DND-41 (cell line): Measurements from ENCODE around the gene RARB.

ENCODE experiments used
- ATAC-seq: fragments of 200-7000 bp; cut with Tn5 transposase; 3 replicates; pipeline ENCODE4 v1.9.1; 2021; ENCODE audit warnings: low read depth; ENCODE audit not compliant: insufficient read depth
- DNase-seq: peaks from one replicate; pipeline ENCODE4 v3.0.0-alpha.2; 2020
- H2AFZ ChIP-seq: 2 replicates; pipeline ENCODE4 v1.6.0; 2012; ENCODE audit warnings: low read depth, low read length
- H3K27ac ChIP-seq: 2 replicates; pipeline ENCODE4 v1.5.1; 2012; ENCODE audit warnings: low read length, inconsistent platforms
- H3K27me3 ChIP-seq: fragments of 200-600 bp; sonication (generic); 2 replicates; pipeline ENCODE4 v1.6.0; 2012; ENCODE audit warnings: low read length, mild to moderate bottlenecking, inconsistent platforms; ENCODE audit not compliant: insufficient read depth, poor library complexity
- H3K36me3 ChIP-seq: 2 replicates; pipeline ENCODE4 v1.5.1; 2012; ENCODE audit warnings: low read length, inconsistent platforms; ENCODE audit not compliant: insufficient read depth
- H3K4me1 ChIP-seq: 2 replicates; pipeline ENCODE4 v1.5.1; 2012; ENCODE audit warnings: mild to moderate bottlenecking, low read length; ENCODE audit not compliant: insufficient read depth
- H3K4me2 ChIP-seq: 2 replicates; pipeline ENCODE4 v1.6.0; 2012; ENCODE audit warnings: mild to moderate bottlenecking, moderate library complexity, low read length, inconsistent platforms; ENCODE audit not compliant: insufficient read depth
- H3K4me3 ChIP-seq, 2 experiments: fragments of 200-600 bp in 1 of 2; shearing (Covaris generic) in 1 of 2; 2 replicates each; pipeline ENCODE4 v1.5.1; 2012 to 2016; ENCODE audit warnings: inconsistent platforms in 2 of 2, low read length in 2 of 2, mild to moderate bottlenecking in 2 of 2, low read depth in 1 of 2, moderate library complexity in 1 of 2
- H3K79me2 ChIP-seq: 2 replicates; pipeline ENCODE4 v1.6.0; 2012; ENCODE audit warnings: low read length, inconsistent platforms; ENCODE audit not compliant: insufficient read depth
- H3K9ac ChIP-seq: 2 replicates; pipeline ENCODE4 v1.6.0; 2012; ENCODE audit warnings: low read depth, mild to moderate bottlenecking, inconsistent platforms, low read length, moderate library complexity
- H3K9me3 ChIP-seq: 2 replicates; pipeline ENCODE4 v1.5.1; 2012; ENCODE audit warnings: low read length, moderate library complexity, mild to moderate bottlenecking, inconsistent platforms; ENCODE audit not compliant: insufficient read depth, severe bottlenecking
- H4K20me1 ChIP-seq: 2 replicates; pipeline ENCODE4 v1.6.0; 2012; ENCODE audit warnings: low read length; ENCODE audit not compliant: insufficient read depth
- EZH2 ChIP-seq: IDR thresholded peaks from 3 replicates; pipeline ENCODE4 v1.6.1; 2012; ENCODE audit warnings: borderline replicate concordance, low read depth, mild to moderate bottlenecking, moderate library complexity, low read length, inconsistent platforms; ENCODE audit not compliant: severe bottlenecking
- TF ChIP-seq, protein P1 (sequence below): IDR thresholded peaks from 2 replicates; pipeline ENCODE4 v1.5.1; 2012; ENCODE audit warnings: borderline replicate concordance, low read length, moderate library complexity, mild to moderate bottlenecking; ENCODE audit not compliant: poor library complexity, severe bottlenecking; ENCODE audit errors: extremely low read depth

The RARB gene

GRCh38 chr3:25455441-25456132 lies 27.5 kb downstream of the RARB start:
- Histone ChIP-seq H2AFZ (no peak overlapping the region), H3K27ac (no peak overlapping the region), H3K27me3 (no peaks in the 10 kb centered on the region), H3K4me3 (no peak overlapping the region), H3K9ac (no peak overlapping the region), H3K79me2 (no peaks in the 10 kb centered on the region), H3K4me1 (no peaks in the 10 kb centered on the region), H3K9me3 (no peaks in the 10 kb centered on the region), H4K20me1 (no peaks in the 10 kb centered on the region), H3K36me3 (no peaks in the 10 kb centered on the region), H3K4me2 (no peak overlapping the region)
- no peak for ATAC-seq
- DNase-seq: no peak
- TF ChIP-seq EZH2: no peak
- TF ChIP-seq, protein P1, sequence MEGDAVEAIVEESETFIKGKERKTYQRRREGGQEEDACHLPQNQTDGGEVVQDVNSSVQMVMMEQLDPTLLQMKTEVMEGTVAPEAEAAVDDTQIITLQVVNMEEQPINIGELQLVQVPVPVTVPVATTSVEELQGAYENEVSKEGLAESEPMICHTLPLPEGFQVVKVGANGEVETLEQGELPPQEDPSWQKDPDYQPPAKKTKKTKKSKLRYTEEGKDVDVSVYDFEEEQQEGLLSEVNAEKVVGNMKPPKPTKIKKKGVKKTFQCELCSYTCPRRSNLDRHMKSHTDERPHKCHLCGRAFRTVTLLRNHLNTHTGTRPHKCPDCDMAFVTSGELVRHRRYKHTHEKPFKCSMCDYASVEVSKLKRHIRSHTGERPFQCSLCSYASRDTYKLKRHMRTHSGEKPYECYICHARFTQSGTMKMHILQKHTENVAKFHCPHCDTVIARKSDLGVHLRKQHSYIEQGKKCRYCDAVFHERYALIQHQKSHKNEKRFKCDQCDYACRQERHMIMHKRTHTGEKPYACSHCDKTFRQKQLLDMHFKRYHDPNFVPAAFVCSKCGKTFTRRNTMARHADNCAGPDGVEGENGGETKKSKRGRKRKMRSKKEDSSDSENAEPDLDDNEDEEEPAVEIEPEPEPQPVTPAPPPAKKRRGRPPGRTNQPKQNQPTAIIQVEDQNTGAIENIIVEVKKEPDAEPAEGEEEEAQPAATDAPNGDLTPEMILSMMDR: no peak

GRCh38 chr3:25456723-25457670 lies 28.9 kb downstream of the RARB start:
- H3K27me3 ChIP-seq: no peaks in the 10 kb centered on the region
- no peak overlapping the region for H3K4me3 ChIP-seq
- no peak overlapping the region for H3K9ac ChIP-seq
- no peak overlapping the region for H2AFZ ChIP-seq
- TF ChIP-seq EZH2: no peak
- TF ChIP-seq, protein P1: no peak
- no peak overlapping the region for H3K27ac ChIP-seq
- H3K79me2 ChIP-seq: no peaks in the 10 kb centered on the region
- no peaks in the 10 kb centered on the region for H3K9me3 ChIP-seq
- DNase-seq (no peak), ATAC-seq (no peak)
- H4K20me1 ChIP-seq: no peaks in the 10 kb centered on the region
- no peak overlapping the region for H3K4me2 ChIP-seq
- no peaks in the 10 kb centered on the region for H3K36me3 ChIP-seq
- no peaks in the 10 kb centered on the region for H3K4me1 ChIP-seq

- Histone ChIP-seq H3K4me3 (no peak overlapping the region), H3K9me3 (no peaks in the 10 kb centered on the region)
- no peak for TF ChIP-seq EZH2
- TF ChIP-seq, protein P1: no peak
Measured at GRCh38 chr3:25457671-25458419, 29.8 kb downstream of the RARB start.

More at GRCh38 chr3:25457671-25458419, 29.8 kb downstream of the RARB start:
- no peak overlapping the region for H3K27ac ChIP-seq
- no peak overlapping the region for H3K4me2 ChIP-seq
- H4K20me1 ChIP-seq: no peaks in the 10 kb centered on the region
- no peaks in the 10 kb centered on the region for H3K36me3 ChIP-seq
- DNase-seq (no peak), ATAC-seq (no peak)
- H3K27me3 ChIP-seq: no peaks in the 10 kb centered on the region
- no peak overlapping the region for H2AFZ ChIP-seq
- H3K9ac ChIP-seq: no peak overlapping the region
- H3K4me1 ChIP-seq: no peaks in the 10 kb centered on the region
- H3K79me2 ChIP-seq: no peaks in the 10 kb centered on the region
